Uterus (tissue), 2 donors: ENCODE measurements around the gene GSTA5.
"Not testable (repeated sequence)": the region's sequence is repeated elsewhere in the genome, so short reads cannot be mapped to it uniquely, and the experiment has no call there.

Experiments
- CTCF ChIP-seq, 4 experiments: fragments of 200-600 bp in 2 of 4; fragments of 450-650 bp in 2 of 4; sonication (generic) in 2 of 4; IDR thresholded peaks; one replicate each; pipeline ENCODE4 v1.5.1; 2016 to 2019; ENCODE audit warnings: antibody characterized with exemption in 4 of 4, mild to moderate bottlenecking in 2 of 4, moderate library complexity in 1 of 4
- POLR2A ChIP-seq, 2 donors: fragments of 450-650 bp; IDR thresholded peaks; one replicate each; pipeline ENCODE4 v1.6.1; 2016; ENCODE audit warnings: antibody characterized with exemption in 2 of 2, mild to moderate bottlenecking in 1 of 2, moderate library complexity in 1 of 2

GRCh38 chr6:52825900-52826459, 14.6 kb downstream of the GSTA5 start:
- TF ChIP-seq CTCF, POLR2A (IDR thresholded peaks at IDR 0.05): not testable (repeated sequence)
